NCI-H2196 treated with DMSO at 0.1 percent for 48 hours (cell line): ENCODE measurements around the gene PRSS50.

Experiments
- DNase-seq: peaks from one replicate; lab custom pipeline; 2025; ENCODE audit not compliant: unreplicated experiment; lab: John Stamatoyannopoulos, UW

Gene PRSS50

DNA sequence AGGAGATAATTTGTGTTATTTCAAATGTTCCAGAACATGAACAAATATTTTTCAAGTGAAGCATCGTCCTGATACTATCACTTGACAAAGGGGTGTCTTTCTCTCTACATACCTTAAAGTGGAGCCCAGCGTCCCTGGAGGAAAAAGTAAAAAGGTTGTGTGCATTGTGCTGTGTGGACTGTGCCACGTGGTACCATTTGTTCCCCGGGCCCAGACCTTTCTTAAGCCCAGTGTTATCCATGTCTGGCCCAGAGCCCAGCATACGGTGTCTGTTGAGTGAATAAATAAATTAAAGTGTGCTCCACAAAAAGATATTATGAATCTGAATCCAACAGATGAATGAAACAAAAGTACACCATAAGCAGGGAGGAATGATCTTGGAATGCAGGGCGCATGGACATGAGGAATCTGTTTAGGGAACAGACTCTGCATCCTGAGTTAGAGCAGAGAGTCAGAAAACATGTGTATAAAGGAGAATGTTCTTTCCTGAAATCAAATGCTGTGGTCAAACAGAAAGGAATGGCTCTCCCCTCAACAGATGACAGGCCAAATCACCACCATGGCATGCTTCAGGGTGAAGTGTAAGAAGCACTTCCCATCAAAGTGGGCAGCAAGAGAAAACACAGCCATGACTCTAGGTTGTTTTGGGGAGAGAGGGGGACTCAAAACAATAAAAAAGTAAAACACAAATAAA is 8.1 kb upstream of the PRSS50 start:
- no peak for DNase-seq

DNA sequence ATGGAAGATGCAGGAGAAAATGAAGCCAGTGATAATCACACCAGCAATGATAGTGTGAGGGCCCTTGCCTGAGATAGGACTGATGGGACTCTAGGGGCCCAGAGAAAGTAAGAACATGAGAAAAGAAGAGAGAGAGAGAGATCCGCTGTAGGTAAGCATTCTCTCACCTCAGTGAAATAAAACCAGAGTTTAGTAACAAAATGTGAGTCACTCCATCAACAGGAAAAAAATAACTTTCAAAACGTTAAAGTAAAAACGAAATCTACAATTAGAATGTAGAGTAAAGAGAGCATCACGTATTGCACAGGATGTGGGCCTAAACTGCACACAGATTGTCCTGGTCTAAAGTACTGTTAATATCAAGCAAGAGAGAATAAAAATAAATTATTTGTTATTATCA is 6.8 kb upstream of the PRSS50 start:
- DNase-seq: no peak

DNA sequence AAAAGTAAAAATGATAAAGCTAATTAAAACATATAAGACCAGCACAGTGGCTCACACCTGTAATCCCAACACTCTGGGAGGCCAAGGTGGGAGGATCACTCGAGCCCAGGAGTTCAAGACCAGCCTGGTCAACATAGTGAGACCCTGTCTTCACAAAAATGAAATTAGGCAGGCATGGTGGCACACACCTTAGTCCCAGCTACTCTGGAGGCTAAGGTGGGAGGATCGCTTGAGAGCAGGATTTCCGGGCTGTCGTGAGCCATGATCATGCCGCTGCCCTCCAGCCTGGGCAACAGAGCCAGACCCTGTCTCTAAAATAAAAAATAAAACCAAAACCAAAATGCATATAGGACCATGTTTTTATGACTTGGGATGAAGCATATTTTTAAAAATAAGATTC is 4.8 kb upstream of the PRSS50 start:
- no peak for DNase-seq

DNA sequence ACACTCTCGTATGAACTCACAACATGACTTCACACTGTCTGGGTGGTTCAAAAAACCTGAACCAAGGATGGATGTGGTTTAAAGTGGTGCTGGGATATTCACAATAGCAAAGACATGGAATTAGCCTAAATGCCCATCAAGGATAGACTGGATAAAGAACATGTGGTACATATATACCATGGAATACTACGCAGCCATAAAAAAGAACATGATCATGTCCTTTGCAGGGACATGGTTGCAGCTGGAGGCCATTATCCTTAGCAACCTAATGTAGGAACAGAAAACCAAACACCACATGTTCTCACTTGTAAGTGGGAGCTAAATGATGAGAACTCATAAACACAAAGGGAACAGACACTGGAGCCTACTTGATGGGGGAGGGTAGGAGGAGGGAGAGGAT is 3.3 kb upstream of the PRSS50 start:
- DNase-seq: no peak

DNA sequence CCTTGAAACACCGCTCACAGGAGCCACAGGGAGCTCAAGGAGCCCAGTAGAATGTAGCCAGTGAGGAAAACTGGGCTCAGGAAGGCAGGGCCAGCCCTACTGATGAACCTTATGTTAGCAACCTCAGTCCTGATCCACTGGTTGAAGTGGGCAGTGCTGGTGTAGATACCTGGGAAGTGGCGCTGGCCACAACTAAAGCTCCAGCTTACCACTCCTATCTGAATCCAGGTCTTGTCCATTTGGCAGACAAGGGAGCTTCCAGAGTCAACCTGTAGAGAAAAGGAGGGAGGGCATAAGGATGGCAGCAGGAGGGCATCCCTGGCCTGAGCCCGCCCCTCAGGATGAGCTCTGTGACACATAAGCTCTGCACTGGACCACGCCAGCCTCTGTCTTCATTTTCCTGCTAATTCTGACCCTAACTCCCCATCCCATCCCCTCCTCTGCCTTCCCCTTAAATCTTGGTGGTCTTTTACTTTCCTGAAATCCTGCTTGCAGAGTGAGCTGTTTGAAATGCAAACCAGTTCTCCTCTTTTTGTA is 2.1 kb upstream of the PRSS50 start:
- no peak for DNase-seq

DNA sequence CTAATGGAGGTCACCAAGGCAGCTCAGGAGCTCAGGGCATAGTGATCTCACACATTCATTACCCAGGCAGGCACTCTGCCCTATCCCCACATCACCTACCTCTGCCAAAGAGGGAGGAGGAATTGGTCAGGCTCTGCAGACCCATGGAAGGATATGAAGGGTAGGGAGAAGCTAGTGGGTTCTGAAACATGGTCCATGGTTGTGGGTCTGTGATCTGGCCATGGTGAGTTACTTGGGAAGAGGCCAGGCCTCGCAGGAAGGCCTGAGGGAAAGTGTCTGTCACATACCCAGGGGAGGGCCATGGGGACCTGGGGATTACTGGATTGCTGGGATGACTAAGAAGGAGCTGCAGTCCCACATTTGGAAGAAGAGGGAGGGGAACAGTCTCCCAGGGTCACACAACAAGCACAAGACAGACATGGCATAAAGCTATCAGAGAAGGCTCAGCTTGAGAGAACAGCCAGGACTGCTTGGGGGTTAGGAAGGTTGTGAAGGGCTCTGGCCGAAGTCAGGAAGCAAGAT is 1.4 kb upstream of the PRSS50 start:
- DNase-seq: no peak

DNA sequence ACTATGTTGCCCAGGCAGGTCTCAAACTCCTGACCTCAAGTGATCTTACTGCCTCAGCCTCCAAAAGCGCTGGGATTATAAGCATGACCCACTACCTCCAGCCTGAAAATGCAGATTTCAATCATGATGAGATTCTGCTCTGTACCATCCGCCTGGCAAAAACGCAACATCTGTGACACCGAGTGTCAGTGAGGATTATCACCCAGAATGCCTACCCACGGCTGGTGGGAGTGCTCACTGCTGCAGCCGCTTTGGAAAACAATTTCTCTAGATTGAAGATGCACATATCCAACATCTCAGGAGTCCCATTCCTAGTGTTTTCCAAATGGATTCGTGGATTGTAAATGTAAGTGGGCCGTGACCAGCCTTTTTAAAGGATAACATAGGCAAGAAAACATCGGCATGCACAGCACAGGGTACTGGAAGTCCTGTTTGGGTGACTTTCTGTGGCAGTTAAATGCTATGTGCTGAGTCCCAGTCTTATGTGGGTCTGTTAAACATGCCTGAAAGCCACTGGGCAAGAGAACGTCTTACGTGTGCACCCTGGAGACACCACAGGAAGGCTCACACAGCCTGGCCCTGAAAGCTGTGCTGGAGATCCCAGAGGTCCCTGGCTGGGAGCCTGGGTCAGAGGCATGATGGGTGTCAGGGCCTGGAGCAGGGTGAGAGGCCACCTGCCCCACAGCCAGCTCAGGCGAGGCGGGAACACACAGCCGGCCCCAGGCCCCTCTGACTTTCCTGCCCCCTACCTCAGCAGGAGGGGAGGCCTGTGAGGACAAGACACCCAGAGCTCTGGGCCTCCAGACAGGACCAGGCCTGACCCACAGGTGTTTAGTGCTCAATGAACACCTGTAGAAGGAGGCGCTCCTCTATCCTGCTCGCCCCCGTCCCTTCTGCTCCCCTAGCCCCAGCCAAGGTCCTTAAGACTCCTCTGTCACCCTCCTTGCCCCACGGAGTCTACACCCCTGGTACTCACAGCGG is 918 bp downstream of the PRSS50 start:
- no peak for DNase-seq

DNA sequence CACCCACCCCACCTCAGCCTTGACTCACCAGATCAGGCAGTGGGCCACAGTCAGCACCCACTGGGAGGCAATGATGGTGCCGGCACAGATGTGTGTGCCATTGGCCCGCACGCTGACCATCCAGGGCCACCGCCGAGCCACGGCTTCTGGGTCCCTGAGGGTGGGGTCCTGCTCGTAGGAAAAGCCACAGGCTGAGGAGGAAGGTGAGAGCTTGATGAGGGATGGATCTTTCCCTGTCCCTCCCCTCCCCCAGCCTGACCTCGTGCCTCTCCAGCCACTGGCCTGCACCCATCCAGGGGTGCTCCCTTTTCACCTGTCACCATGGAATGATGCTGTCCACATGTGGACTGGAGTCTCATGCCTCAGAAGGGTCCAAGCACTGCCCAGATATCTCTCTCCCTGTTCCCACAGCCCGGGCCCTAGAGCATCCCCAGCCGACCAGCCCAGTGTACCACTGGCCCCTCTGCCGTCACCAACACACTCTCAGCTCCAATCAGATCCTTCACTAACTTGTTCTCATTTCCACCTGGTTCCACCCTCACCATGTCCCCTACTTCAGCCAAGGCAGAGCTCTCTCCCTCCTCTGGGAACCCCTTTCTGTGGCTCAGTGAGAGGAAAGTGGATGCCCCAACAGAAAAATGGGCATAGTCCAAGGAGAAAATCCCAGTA is 2.0 kb downstream of the PRSS50 start:
- no peak for DNase-seq

DNA sequence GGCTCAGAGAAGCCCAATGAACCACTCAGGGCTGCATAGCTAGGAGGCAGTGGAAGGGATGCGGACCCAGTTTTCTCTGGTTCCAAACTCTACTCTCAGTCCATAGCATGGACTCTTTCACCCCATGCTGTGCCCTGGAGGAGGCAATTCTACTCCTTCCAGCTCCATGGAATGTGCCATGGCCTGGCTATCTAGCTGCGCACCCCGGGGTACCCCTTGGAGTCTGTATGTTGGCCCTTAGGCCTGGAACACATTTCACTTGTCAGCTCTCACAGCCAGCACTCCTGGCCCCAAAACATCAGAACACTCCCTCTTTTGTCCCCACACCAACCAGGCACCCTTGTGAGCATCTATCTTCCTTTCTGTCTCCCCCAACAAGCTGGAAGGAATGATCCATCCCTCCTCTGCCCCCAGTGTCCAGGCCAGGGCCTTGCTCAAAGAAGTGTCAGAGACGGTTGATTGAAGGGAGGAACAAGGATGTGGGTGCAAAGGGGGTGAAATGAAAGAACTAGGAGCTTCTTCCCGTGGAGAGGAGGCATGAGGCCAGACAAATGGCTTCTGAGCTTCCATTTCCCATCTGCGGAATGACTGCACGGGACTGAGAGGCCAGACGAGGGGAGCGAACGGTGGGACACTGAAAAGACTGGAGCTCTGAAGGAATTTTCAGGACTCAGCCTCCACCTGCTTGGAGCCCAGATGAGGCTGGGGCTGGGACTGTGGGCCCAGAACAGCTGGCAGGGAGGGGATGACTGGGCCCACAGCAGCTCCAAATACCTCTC is 2.8 kb downstream of the PRSS50 start:
- DNase-seq: no peak

DNA sequence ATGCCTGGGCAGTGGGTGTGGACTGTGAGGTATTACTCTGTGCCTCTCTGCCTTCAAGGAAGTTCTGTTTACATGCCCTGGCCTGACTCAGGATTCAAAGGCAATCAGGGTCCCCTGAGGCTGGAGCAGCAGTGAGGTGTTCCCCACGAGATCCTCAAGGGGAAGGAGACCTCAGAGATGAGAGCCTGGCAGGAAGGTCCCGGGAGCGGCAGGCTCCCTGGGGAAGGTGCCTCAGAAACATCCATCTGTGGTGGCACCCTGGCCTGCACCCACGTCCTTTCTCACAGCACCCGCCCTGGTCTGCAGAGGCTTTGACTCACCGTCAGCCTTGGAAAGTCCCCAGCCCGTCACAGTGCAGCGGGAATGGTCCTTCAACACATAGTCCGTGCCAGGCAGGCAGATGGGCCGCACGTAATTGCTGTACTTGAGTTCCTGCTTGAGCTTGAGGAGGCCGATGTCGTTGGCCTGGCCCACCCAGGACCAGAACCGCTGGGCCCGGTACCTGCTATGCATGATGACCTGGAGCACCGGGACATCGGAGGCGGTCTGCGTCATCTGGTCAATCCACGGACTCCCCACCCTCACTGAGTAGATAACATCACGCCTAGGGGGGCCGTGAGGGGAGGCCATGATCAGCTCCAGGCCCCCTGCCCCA is 3.6 kb downstream of the PRSS50 start:
- no peak for DNase-seq

DNA sequence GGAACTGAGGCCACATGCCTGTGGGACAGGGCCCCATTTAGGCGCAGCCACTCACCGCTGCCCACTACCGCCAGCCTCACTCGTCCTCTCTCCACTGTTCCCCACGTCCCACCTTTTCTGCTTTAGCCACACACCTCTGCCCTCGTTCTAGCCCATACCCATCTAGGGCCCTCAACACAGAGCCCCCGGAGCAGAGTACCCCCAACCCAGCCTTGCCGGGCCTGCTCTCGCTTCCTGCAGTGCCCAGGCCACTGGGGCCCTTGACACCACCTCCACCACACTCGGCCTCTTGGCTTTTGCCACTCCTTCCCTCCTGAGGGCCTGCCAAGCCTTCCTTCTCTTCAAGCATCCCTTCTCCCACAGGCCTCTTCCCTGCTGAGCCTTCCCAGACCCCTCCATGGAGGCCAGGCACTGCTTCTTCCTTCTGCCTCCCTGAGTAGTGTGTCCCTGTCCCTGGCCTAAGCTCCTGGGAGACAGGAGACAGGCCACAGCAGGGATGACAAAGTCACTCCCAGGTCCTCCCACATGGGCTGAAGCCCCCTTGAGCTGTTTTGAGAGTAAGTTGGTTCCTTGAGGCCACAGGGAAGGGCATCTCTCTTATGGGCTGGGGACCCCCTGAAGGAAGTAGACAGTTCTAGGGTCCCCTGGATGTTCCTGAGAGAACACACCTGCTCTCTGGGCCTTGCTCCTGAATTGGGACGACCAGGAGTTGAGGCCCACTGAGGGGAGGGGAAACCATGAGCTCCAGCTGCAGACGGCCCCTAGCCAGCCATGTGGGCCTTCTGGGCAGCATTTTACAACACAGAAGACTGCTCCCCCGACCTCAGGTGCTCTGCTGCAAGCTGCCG is 4.4 kb downstream of the PRSS50 start:
- no peak for DNase-seq

DNA sequence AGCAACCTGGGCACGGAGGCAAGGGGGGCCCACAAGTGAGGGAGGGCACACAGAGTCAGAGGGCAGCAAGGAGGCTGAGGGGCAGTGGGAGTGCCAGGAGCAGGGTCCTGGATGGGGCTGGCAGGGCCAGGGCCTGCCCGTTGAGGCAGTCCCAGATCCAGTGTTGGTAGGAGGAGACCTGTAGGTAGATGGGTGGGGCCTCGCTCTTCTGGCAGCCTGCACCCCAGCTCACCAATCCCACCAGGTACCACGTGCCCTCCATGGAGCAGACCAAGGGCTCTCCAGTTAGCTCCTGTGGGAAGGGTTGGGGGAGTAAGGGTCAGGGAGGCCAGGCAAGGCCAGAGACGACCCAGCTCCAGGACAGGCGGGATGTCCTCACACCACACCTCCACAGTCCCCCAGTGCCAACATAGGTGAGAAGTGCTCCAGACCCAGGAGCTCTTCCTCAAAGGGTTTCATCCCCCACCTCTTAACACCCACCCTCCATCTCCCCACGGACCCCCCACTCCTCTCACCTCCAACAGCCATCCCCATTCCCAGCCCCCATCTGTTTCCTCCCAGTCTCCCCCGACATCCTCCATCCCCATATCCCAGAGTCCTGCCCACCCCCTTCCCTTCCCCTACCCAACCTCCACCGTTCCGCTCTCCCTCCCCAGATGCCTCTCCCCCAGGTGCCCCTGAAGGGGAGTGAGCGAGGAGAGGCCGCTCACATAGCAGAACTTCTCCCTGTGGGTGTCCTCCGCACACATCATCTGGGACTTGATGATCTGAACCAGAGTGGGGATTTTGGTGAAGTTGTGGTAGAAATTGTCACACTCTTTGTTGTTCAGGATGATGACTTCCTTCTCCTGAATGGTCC is 5.2 kb downstream of the PRSS50 start:
- DNase-seq: no peak

DNA sequence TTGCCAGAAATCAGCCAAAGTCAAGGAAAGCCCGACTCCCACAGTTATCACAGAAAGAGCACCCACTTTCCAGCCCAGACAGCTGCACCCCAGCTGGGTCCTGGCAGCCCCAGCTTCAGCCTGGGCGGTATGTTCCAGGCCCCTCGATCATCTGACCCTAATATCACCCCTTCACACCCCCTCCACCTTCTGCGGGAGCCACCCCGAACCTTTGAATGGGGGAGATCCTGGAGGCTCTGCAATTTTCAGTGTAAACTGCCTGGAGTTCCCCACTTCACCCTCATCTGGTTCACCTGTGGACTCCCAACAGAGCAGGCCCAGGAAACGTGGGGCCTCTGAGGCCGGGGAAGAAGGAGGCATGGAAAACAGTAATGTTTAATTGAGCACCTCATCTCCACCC is 5.9 kb downstream of the PRSS50 start:
- no peak for DNase-seq

DNA sequence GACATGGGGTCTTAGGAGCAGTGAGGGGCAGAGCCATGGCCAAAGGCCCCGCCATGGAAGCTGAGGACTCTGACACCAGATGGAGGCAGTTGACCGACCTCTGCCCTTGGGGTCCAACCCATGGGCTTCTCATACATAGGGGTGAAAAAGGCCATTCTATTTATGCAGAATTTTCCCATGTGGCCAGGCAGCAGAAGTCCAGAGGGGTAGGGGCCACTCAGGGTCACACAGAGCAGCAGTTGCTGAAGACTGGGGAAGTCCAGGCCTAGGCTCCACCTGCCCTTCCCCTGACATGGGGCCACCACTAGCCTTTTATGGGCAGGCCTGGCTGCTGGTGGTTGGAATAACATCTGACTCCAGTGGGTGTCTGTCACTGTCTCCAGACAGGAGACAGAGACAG is 6.4 kb downstream of the PRSS50 start:
- DNase-seq: no peak

DNA sequence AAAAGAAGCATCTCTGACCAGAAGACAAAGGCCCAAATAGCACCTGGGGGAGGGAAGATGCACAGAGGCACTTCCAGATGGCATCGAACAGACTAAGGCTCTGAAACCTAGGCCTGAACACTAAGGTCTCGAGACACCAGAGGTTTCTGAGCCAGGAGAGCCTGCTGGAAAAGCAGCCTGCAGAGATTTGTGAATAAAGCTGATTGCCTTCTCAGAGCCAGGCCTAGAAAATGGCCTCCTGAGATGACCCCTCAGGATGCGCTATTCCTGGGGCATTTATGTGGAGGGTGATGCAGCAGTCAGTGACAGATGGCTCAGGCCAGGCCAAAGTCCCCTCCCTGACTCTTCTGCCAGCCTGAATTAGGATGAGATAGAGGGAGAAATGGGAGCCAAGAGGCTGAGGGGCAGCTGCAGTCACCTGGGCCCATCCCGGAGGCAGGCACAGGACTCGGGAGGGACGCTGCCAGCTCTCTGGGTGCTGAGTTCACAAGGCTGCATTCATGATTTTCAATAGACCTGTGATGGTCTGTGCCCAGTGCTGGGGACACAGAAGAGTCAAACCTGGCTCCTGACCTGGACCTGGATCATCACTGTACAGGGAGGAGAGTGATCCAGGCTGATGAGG is 6.9 kb downstream of the PRSS50 start:
- DNase-seq: no peak

DNA sequence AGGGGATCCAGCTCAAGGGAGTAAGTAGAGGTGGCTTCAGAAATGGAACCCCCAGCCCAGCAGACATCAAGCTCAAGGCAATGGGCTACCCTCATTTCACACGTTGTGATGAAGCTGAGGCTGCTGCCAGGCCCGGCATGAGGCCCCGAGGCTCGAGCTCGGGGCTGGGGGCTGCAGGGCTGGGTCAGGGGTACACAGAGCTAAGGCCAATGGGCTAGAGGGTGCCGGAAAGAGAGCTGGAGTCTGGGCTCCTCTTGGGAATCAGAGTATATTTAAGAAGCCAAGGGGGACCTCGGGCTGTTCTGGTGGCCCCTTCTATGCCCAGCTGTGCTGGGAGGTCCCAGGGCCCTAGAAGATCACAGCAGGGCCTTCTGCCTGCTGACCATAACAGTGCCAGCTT is 7.4 kb downstream of the PRSS50 start:
- DNase-seq: no peak

DNA sequence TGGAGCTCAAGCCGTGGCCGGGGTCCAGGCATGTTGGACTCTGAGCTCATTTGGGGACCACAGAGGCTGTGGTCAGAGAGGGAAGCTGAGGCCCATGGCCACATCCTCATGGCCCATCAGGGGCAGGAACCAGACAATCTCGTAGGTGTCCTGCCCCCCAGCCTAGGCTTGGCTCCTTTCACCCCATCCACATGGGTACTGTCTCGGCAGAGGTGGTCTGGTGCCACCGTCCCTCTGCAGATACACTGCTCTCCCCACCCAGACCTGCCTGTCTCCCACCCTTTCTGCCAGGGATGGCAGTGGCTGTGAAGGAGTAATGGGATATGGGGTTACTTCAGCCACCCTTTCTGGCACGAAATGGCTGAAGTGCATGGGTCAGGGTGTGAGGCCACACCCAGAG is 7.9 kb downstream of the PRSS50 start:
- no peak for DNase-seq

DNA sequence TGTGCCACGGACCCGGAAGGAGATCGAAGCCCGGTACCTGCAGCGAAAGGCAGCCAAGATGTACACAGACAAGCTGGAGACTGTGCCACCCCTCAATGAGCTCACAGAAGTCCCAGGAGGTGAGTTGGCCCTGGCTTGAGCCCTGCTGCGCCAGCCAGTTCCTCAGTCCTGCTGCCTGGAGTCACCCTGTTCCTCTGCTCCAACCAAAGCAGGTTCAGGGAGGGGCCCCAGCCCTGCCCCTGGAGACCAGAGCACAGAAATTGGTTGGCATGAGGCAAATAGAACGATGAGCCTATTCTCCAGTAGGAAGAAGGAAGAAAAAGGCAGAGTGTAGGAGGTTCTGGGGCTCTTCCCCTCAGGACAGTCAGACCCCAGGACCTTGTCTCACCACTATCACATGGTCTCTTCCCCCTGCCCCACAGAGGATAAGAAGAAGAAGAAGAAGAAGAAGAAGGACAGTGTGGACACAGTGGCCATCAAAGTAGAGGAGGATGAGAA is 8.5 kb downstream of the PRSS50 start:
- DNase-seq: no peak
